GM21423 (cell line): ENCODE data around the gene GABRQ.
"Not testable (repeated sequence)": the region's sequence is repeated elsewhere in the genome, so short reads cannot be mapped to it uniquely, and the experiment has no call there.

Experiments
- ATAC-seq: cut with Tn5 transposase; IDR thresholded peaks from one replicate; pipeline ENCODE4 v1.9.1; 2021; ENCODE audit warnings: mild to moderate bottlenecking, moderate library complexity; ENCODE audit not compliant: unreplicated experiment

The GABRQ gene

DNA sequence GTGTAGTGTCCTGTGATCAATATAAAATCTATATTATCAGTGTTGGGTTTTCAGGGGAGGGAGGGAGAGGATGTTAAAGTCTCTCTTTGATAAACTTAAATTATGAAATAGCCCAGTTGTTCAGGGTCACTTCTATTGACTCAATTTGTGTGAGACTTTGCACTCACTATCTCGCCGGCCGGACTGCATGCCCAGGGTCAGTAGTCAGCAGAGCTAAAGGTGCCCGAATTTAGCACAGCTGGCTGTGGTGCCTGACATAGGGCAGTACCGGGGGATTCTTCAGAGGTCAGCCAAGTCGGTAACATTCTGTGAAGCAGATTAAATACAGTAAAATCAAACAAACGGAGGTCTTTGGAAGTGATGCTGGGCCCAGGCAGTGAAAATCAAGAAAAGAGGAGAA, 19.2 kb downstream of the GABRQ start:
- no peak for ATAC-seq

DNA sequence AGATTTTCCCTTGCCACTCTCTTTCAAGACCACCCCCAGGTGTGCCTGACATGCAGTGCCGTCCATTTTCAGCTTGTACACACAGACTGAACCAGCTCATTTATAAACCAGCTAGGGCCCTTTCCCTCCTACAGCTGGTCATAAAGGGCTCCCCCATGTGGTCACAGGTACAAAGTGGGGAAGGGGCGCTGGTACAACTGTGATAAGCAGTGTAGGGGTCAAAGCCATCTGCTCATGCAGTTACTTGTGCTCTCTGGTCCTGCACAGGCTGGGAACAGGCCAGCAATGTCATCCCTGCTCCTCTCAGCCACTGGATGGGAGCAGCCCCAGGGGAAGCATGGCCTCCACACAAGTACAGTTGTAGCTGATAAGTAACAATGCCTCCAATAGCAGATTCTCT, 20.6 kb downstream of the GABRQ start:
- ATAC-seq = no peak

DNA sequence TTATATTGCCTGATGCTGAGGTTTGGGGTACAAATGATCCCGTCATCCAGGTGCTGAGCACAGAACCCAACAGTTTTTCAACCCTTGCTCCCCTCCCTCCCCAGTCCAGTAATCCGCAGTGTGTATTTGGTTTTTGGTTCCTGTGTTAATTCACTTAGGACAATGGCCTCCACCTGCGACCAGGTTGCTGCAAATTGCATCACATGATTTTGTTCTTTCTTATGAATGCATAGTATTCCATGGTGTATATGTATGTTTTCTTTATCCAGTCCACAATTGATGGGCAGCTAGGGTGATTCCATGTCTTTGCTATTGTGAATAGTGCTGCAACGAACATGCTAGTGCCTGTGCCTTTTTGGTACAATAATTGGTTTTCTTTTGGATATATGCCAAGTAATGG, 25.4 kb downstream of the GABRQ start:
- no peak for ATAC-seq

DNA sequence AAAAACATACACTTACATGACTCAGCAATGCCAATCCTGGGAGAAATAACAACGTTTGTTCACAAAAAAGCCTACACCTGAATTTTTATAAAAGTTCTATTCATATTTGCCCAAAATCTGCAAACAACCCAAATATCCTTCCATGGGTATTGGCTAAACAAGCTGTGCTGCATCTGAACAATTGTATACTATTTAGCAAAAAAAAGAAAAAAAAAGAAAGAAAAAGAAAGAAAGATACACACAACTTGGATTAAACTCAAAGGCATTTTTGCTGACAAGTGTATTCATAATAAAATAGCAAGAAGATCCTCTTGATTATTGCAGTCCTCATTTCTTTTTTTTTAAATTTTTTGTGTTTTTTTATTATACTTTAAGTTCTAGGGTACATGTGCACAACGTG, 36.4 kb downstream of the GABRQ start:
- no peak for ATAC-seq

DNA sequence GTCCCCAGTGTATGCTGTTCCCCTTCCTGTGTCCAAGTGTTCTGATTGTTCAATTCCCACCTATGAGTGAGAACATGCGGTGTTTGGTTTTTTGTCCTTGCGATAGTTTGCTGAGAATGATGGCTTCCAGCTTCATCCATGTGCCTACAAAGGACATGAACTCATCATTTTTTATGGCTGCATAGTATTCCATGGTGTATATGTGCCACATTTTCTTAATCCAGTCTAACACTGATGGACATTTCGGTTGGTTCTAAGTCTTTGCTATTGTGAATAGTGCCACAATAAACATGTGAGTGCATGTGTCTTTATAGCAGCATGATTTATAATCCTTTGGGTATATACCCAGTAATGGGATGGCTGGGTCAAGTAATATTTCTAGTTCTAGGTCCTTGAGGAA, 37.0 kb downstream of the GABRQ start:
- ATAC-seq = not testable (repeated sequence)

DNA sequence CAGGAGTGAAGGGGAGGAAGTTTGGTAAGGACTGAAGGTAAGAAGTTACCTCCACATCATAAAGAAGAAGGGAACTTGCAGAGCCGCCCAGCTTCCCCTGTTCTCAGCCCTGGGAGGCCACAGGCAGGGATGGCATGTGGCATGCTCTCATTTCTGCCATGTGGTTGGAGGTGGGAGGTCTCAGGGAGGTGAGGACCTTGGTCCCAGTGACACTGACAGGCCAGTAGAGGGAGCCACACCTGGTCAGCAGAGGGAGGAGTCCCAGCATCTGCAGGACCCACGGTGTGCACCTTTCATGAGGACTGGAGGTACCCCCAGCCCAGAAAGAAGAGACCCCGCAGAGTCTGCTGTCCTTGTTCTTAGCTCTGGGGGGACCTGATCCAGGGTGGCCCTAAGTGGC, 43.3 kb downstream of the GABRQ start:
- peak; percentile 67 for ATAC-seq

DNA sequence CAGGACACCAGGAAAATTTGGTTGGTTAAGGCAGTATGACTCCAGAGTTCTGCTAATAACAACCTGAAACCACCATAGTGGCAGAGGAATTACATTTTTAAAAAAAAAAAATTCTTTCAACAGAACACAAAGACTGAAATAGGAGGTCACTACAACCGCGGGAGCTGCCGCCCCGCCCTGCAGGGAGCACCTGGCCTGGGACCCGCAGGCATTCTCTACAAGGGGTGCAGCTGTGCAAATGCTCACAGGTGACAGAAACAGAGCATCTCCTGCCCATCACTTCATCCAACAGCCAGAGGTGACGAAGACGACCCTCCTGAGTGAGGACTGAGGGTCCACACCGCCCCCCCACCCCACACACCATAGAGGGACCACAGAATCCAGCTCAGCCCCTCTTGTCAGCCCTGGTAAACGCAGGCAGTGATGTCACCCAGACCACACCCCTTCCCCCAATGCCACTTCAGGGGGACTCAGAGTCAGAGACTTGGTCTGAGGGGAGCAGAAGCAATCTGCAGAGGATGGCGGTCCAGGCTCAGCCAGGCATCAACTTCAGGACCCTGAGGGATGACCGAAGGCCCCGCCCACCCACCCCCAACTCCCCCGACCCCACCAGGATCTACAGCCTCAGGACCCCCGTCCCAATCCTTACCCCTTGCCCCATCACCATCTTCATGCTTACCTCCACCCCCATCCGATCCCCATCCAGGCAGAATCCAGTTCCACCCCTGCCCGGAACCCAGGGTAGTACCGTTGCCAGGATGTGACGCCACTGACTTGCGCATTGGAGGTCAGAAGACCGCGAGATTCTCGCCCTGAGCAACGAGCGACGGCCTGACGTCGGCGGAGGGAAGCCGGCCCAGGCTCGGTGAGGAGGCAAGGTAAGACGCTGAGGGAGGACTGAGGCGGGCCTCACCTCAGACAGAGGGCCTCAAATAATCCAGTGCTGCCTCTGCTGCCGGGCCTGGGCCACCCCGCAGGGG, 60.5 kb downstream of the GABRQ start, which contains the start of gene MAGEA3:
Gene MAGEA3 (plus strand): TSS at position 843 of the 980 bp plus-strand sequence. CDS start 2,039 bp downstream, outside the sequence.
- not testable (repeated sequence) for ATAC-seq

DNA sequence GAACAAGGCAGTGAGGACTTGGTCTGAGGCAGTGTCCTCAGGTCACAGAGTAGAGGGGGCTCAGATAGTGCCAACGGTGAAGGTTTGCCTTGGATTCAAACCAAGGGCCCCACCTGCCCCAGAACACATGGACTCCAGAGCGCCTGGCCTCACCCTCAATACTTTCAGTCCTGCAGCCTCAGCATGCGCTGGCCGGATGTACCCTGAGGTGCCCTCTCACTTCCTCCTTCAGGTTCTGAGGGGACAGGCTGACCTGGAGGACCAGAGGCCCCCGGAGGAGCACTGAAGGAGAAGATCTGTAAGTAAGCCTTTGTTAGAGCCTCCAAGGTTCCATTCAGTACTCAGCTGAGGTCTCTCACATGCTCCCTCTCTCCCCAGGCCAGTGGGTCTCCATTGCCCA, 62.7 kb downstream of the GABRQ start:
- not testable (repeated sequence) for ATAC-seq

DNA sequence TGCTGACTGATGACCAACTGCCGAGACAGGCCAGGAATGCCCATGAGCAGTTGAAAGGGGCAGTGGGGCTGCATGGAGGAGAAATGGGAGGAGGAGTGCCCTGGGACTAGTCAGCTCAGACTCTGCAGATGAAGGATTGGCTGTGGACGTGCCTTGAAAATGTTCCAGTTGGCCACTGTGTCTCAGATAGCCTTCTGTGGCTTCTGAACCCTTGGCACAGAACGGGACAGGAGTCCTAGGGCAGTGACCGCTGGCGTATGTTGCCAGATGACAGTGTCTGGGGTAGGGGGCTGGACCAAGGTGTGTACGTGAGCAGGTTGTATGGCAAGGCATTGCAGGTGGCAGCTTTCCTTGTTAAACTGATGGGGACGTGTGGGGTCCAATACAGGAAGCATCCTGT, 68.8 kb downstream of the GABRQ start:
- ATAC-seq = not testable (repeated sequence)
